ENCODE results near the gene APEX2.

Gene APEX2

DNA sequence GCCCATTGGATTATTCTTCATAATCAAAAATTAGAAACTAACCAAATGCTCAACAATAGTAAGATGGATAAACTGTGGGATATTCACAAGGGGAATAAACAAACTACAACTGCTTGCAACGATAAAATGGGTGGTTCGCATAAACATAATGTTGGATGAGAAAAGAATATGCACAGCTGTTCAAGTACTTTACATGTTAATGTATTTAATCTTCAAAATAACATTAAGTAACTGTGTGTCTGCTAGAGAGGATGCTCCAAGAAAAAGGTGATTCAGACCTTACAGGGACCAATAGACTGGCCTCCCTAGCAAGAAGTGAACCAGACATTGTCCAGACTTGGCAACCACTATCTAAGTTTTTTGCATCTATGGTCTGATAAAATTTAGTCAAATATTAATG is 8.5 kb upstream of the APEX2 start:
- H3K27me3 ChIP-seq (ENCODE audit: insufficient read depth, poor library complexity, severe bottlenecking) = no peaks in the 10 kb centered on the region
- DNase-seq (ENCODE audit: low spot score) (no peak), ATAC-seq (ENCODE audit: low read depth) (no peak)
- H3K9me3 ChIP-seq (ENCODE audit: severe bottlenecking) = no peaks in the 10 kb centered on the region
- no peaks in the 10 kb centered on the region for H3K36me3 ChIP-seq (ENCODE audit: low read depth)
- TF ChIP-seq CTCF (IDR thresholded peaks at IDR 0.05; ENCODE audit: poor library complexity, severe bottlenecking) = no peak
- no peaks in the 10 kb centered on the region for H3K4me1 ChIP-seq (ENCODE audit: insufficient read depth, poor library complexity, severe bottlenecking)
- no peak overlapping the region for H3K27ac ChIP-seq (ENCODE audit: poor library complexity, severe bottlenecking)
- no peak overlapping the region for H3K4me3 ChIP-seq (ENCODE audit: severe bottlenecking)

DNA sequence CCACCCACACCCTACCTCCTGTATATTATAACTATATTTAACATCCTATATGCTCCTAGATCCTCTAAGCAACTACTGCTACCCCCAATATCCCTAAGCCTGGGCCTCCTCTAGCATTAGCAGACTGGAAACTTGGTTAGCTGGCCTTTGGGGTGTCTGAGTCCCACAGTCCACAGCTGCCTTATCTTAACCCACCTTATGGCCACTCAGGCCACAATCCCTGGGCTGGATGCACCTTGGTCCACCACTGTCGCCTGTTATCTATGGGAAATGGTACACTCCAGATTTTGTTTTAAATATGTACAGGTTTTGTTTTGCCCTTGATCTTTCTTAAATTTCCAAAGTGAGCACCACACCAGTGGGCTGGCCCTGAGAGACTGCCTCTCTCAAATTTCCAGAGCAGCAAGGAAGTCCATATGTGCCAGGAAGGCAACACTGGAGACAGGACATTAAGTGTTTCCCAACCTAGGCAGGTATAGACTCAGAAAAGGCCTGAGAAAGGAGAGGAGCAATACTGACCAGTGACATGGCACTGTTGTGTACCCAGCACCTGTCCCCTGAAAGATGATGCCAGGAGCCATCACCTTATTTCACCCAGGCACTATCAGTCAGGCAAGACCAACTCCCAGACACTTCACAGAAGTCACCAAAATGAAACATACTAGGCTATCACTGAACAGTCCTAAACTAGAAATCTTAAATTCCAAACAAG is 7.1 kb upstream of the APEX2 start:
- ATAC-seq (ENCODE audit: low read depth) = no peak
- Histone ChIP-seq H3K4me1 (ENCODE audit: insufficient read depth, poor library complexity, severe bottlenecking) (no peaks in the 10 kb centered on the region), H3K27me3 (ENCODE audit: insufficient read depth, poor library complexity, severe bottlenecking) (no peaks in the 10 kb centered on the region), H3K27ac (ENCODE audit: poor library complexity, severe bottlenecking) (no peak overlapping the region), H3K4me3 (ENCODE audit: severe bottlenecking) (no peak overlapping the region), H3K36me3 (ENCODE audit: low read depth) (no peaks in the 10 kb centered on the region), H3K9me3 (ENCODE audit: severe bottlenecking) (no peaks in the 10 kb centered on the region)
- no peak for TF ChIP-seq CTCF (IDR thresholded peaks at IDR 0.05; ENCODE audit: poor library complexity, severe bottlenecking)
- DNase-seq (ENCODE audit: low spot score) = no peak

DNA sequence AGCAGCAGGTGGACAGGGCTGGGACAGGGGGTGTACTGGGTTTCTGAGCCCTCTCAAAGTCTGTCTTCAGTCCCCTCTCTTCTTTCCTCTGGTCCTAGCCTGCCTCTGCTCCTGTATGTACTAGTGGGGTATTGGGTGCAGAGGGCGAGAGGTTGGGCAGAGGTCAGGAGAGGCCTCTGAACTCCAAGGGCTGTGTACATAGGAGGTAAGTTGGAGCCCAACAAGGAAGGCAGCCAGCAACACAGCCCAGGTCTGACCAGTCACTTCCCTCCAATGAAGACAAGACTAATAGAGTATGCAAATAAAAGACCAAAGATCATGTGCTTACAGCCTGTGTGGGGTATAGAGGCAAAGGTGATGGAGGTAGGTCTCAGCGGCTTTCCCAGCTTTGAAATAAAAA is 6.1 kb upstream of the APEX2 start, which contains the start of gene PFKFB1:
Gene PFKFB1, minus strand, starts transcription at position 90 of the 400 bp plus-strand sequence. CDS start 181 bp downstream, outside the sequence.
- no peak for DNase-seq (ENCODE audit: low spot score)
- ATAC-seq (ENCODE audit: low read depth) = no peak
- TF ChIP-seq CTCF (IDR thresholded peaks at IDR 0.05; ENCODE audit: poor library complexity, severe bottlenecking) = no peak

GRCh38 chrX:54994668-54995351 is 5.4 kb upstream of the APEX2 start:
- H3K9me3 ChIP-seq (ENCODE audit: severe bottlenecking) = no peaks in the 10 kb centered on the region
- H3K4me1 ChIP-seq (ENCODE audit: insufficient read depth, poor library complexity, severe bottlenecking) = no peaks in the 10 kb centered on the region
- TF ChIP-seq CTCF (IDR thresholded peaks at IDR 0.05; ENCODE audit: poor library complexity, severe bottlenecking) = no peak
- DNase-seq (ENCODE audit: low spot score) (no peak), ATAC-seq (ENCODE audit: low read depth) (no peak)
- no peaks in the 10 kb centered on the region for H3K27me3 ChIP-seq (ENCODE audit: insufficient read depth, poor library complexity, severe bottlenecking)
- H3K27ac ChIP-seq (ENCODE audit: poor library complexity, severe bottlenecking) = no peak overlapping the region
- no peaks in the 10 kb centered on the region for H3K36me3 ChIP-seq (ENCODE audit: low read depth)
- H3K4me3 ChIP-seq (ENCODE audit: severe bottlenecking) = no peak overlapping the region

More for the DNA sequence above, 6.1 kb upstream of the APEX2 start, which contains the start of gene PFKFB1:
- Histone ChIP-seq H3K4me3 (ENCODE audit: severe bottlenecking) (no peak within 1 kb of the TSS), H3K9me3 (ENCODE audit: severe bottlenecking) (no peaks in the 10 kb centered on the region), H3K36me3 (ENCODE audit: low read depth) (no peaks in the 10 kb centered on the region), H3K27ac (ENCODE audit: poor library complexity, severe bottlenecking) (no peak within 1 kb of the TSS), H3K27me3 (ENCODE audit: insufficient read depth, poor library complexity, severe bottlenecking) (no peaks in the 10 kb centered on the region), H3K4me1 (ENCODE audit: insufficient read depth, poor library complexity, severe bottlenecking) (no peaks in the 10 kb centered on the region)

DNA sequence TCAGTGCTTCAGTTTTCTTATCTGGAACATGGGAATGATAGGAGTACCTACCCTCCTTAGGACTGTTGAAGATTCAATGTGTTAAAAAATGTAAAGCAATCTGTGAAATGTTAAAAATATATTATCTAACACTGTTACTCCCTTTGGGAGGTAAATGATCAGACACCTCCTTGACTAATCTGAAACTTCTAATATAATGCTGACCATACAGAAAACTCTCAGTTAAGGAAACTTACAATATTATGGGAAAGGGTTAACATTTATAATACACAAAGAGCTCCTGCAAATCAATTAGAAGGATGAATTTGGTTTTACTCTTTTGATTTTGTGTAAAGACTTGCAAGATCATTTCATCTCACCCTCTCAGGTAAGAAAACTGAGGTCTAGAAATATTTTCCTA is 4.5 kb upstream of the APEX2 start:
- ATAC-seq (ENCODE audit: low read depth) (no peak), DNase-seq (ENCODE audit: low spot score) (no peak)
- Histone ChIP-seq H3K4me3 (ENCODE audit: severe bottlenecking) (no peak overlapping the region), H3K4me1 (ENCODE audit: insufficient read depth, poor library complexity, severe bottlenecking) (no peaks in the 10 kb centered on the region), H3K9me3 (ENCODE audit: severe bottlenecking) (no peaks in the 10 kb centered on the region), H3K36me3 (ENCODE audit: low read depth) (no peaks in the 10 kb centered on the region), H3K27ac (ENCODE audit: poor library complexity, severe bottlenecking) (no peak overlapping the region), H3K27me3 (ENCODE audit: insufficient read depth, poor library complexity, severe bottlenecking) (no peaks in the 10 kb centered on the region)
- TF ChIP-seq CTCF (IDR thresholded peaks at IDR 0.05; ENCODE audit: poor library complexity, severe bottlenecking) = no peak

Measured in RWPE2 (cell line).